HCT116 (cell line): ENCODE measurements around the gene THRA. TPM values are rescaled to one million over a fixed set of nuclear protein-coding genes. Genes with fewer than 3 reads are reported as not detected.
A peak's percentile ranks its signal among the peaks of the same experiment; 100 is the strongest.

Experiments
- ATAC-seq: fragments of 200-7000 bp; cut with Tn5 transposase; 2 replicates; pipeline ENCODE4 v1.9.1; 2020; ENCODE audit warnings: mild to moderate bottlenecking, moderate library complexity
- BruUV-seq: library from RNA; stranded (reverse); fragments of 400-500 nt; replicated peaks from 2 replicates; lab custom pipeline; 2021; lab: Mats Ljungman, UMichigan
- CTCF ChIA-PET: fragments of 300-600 bp; sonication (Branson Sonifier 250); formaldehyde crosslinking; loops from one replicate; lab custom pipeline; 2021; ENCODE audit warnings: antibody characterized with exemption; lab: Charles Lee
- POLR2A ChIA-PET: fragments of 300-600, 350-600 bp; sonication (Branson Sonifier 250); formaldehyde crosslinking; loops from one replicate; lab custom pipeline; 2021; ENCODE audit warnings: antibody characterized with exemption; lab: Charles Lee
- RAD21 ChIA-PET, 2 experiments: fragments of 300-600 bp; sonication (Branson Sonifier 250); formaldehyde crosslinking; loops; one replicate each; lab custom pipeline; 2023; ENCODE audit warnings: low total read pairs in 2 of 2; ENCODE audit not compliant: uncharacterized antibody in 2 of 2, unreplicated experiment in 2 of 2, low non-redundant PET in 1 of 2; lab: Charles Lee
- DNase-seq: peaks from one replicate; pipeline ENCODE4 v3.0.0-alpha.2; 2010; ENCODE audit warnings: low read depth, low spot score
- H2AFZ ChIP-seq: fragments of 200-600 bp; shearing (Covaris generic), sonication (generic); 2 replicates; pipeline ENCODE4 v1.6.1; 2017; ENCODE audit warnings: low read depth, mixed run types, mixed read lengths, antibody characterized with exemption, low read length; ENCODE audit not compliant: poor library complexity, severe bottlenecking
- H3K27ac ChIP-seq: 2 replicates; pipeline ENCODE4 v1.5.1; 2012; ENCODE audit warnings: low read depth, low read length
- H3K27me3 ChIP-seq: fragments of 200-600 bp; sonication (generic); 2 replicates; pipeline ENCODE4 v1.6.1; 2016; ENCODE audit warnings: mixed run types, low read length, mixed read lengths; ENCODE audit not compliant: insufficient read depth
- H3K36me3 ChIP-seq, 2 experiments: fragments of 200-500 bp in 1 of 2; fragments of 200-600 bp in 1 of 2; sonication (Bioruptor generic) in 1 of 2; sonication (generic) in 1 of 2; 2 replicates each; pipeline versions ENCODE4 v1.5.1 to v1.6.1; 2014 to 2016; ENCODE audit warnings: low read length in 2 of 2, inconsistent platforms in 1 of 2, mixed read lengths in 1 of 2, mixed run types in 1 of 2; ENCODE audit not compliant: insufficient read depth in 2 of 2, control insufficient read depth in 1 of 2
- H3K4me1 ChIP-seq, 2 experiments: fragments of 200-600 bp in 1 of 2; sonication (generic) in 1 of 2; 2 replicates each; pipeline versions ENCODE4 v1.5.1 to v1.6.1; 2012 to 2017; ENCODE audit warnings: low read length in 2 of 2, inconsistent platforms in 1 of 2, mild to moderate bottlenecking in 1 of 2, mixed read lengths in 1 of 2, mixed run types in 1 of 2, moderate library complexity in 1 of 2; ENCODE audit not compliant: insufficient read depth in 2 of 2, control insufficient read depth in 1 of 2
- H3K4me2 ChIP-seq: fragments of 200-600 bp; sonication (generic); 2 replicates; pipeline ENCODE4 v1.6.1; 2017; ENCODE audit warnings: mixed run types, low read length, mixed read lengths
- H3K4me3 ChIP-seq, 2 experiments: fragments of 200-600 bp in 1 of 2; sonication (generic) in 1 of 2; replicated peaks in 1 of 2; 2 replicates each; pipeline ENCODE4 v1.5.1; 2011 to 2016; ENCODE audit warnings: low read length in 2 of 2, control low read depth in 1 of 2, low read depth in 1 of 2, mild to moderate bottlenecking in 1 of 2, mixed read lengths in 1 of 2, mixed run types in 1 of 2
- H3K79me2 ChIP-seq: fragments of 200-600 bp; sonication (generic); 2 replicates; pipeline ENCODE4 v1.6.1; 2017; ENCODE audit warnings: mild to moderate bottlenecking, mixed run types, low read length, moderate library complexity, mixed read lengths; ENCODE audit not compliant: insufficient read depth
- H3K9ac ChIP-seq: fragments of 200-600 bp; sonication (generic); 2 replicates; pipeline ENCODE4 v1.6.1; 2016; ENCODE audit warnings: low read length, mixed read lengths
- H3K9me2 ChIP-seq: fragments of 200-600 bp; sonication (generic), shearing (Covaris generic); 2 replicates; pipeline ENCODE4 v1.6.1; 2017; ENCODE audit warnings: mixed run types, mild to moderate bottlenecking, moderate library complexity; ENCODE audit not compliant: insufficient read depth
- H3K9me3 ChIP-seq, 2 experiments: fragments of 200-500 bp in 1 of 2; fragments of 200-600 bp in 1 of 2; sonication (Bioruptor generic) in 1 of 2; sonication (generic) in 1 of 2; 2 replicates each; pipeline ENCODE4 v1.6.1; 2014 to 2017; ENCODE audit warnings: low read length in 2 of 2, mixed read lengths in 2 of 2, inconsistent platforms in 1 of 2, low read depth in 1 of 2, mild to moderate bottlenecking in 1 of 2, mixed run types in 1 of 2, moderate library complexity in 1 of 2; ENCODE audit not compliant: control insufficient read depth in 1 of 2, insufficient read depth in 1 of 2
- H4K20me1 ChIP-seq: fragments of 200-600 bp; sonication (generic), shearing (Covaris generic); 2 replicates; pipeline ENCODE4 v1.6.1; 2017; ENCODE audit warnings: mixed run types, mild to moderate bottlenecking, moderate library complexity; ENCODE audit not compliant: insufficient read depth
- CBX3 ChIP-seq: IDR thresholded peaks from 2 replicates; pipeline ENCODE4 v1.6.1; 2012; ENCODE audit warnings: low read depth
- CTCF ChIP-seq, 3 experiments: fragments of 200-600 bp in 1 of 3; sonication (generic) in 1 of 3; IDR thresholded peaks in 2 of 3; conservative IDR thresholded peaks in 1 of 3; 2 replicates each; pipeline ENCODE4 v1.5.1; 2012 to 2017; ENCODE audit warnings: low read depth in 2 of 3, low read length in 2 of 3, antibody characterized with exemption in 1 of 3, borderline replicate concordance in 1 of 3, control low read depth in 1 of 3, mild to moderate bottlenecking in 1 of 3, mixed read lengths in 1 of 3, mixed run types in 1 of 3, moderate library complexity in 1 of 3; ENCODE audit not compliant: insufficient read depth in 1 of 3
- EZH2 ChIP-seq: fragments of 200-600 bp; sonication (generic); IDR thresholded peaks from 2 replicates; pipeline ENCODE4 v1.6.1; 2017; ENCODE audit warnings: antibody characterized with exemption, mixed run types
- ZNF274 ChIP-seq: fragments of 200-500 bp; sonication (Bioruptor generic); IDR thresholded peaks from 2 replicates; pipeline ENCODE4 v1.6.1; 2014; ENCODE audit warnings: mild to moderate bottlenecking, low read depth, low read length, inconsistent platforms
- intact Hi-C: fragments of 100-400 bp; cut with micrococcal nuclease; formaldehyde crosslinking; loops from 2 replicates; pipeline ENCODE4 v1.10.0; 2022
- total RNA-seq: library from RNA; stranded (reverse); gene quantifications from one replicate; pipeline ENCODE4 v1.2.1, GENCODE V29; 2021; ENCODE audit not compliant: unreplicated experiment
- TF ChIP-seq, protein P1 (sequence below): IDR thresholded peaks from 2 replicates; pipeline ENCODE4 v1.6.1; 2012; ENCODE audit warnings: low read depth

The THRA gene
- total RNA-seq, 1 experiment from 2014 or later = 23.3 TPM

DNA sequence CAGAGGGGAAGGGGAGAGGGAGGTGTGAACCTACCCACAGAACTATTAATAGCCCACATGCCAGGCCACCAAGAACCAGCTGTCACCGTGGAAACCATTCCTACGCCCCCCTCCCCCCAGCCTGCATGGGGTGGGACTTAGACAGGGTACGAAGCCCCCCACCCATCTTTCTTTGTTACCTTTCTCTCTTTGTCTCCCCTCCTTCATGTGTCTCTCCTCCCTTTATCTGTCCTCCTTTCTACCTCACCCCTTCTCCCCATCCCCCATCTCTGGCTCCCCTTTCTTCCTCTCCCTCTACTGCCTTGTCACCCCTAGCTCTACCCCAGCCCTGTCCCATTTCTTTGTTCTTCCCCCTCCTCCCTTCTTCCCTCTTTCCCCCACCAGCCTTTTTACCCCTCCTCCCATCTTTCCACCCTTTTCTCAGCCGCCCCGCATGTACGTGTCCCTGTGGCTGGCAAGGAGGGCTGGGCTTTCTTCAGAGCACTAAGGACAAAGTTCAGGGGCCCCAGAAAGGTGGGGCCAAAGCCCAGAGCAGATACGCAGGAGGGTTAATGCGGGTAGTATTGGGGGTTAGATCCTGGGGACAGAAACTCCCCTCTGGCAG is 8.0 kb downstream of the THRA start:
- Histone ChIP-seq H3K9me2 (no peaks in the 10 kb centered on the region), H3K36me3 (no peaks in the 10 kb centered on the region), H3K9ac (peak overlapping the region; percentile 46), H3K9me3 (no peaks in the 10 kb centered on the region), H3K27ac (peak overlapping the region; percentile 79), H2AFZ (no peak overlapping the region), H3K4me3 (peak overlapping the region in 1 of 2 experiments; percentile 30; a peak in 2 of 4 replicates), H4K20me1 (no peaks in the 10 kb centered on the region), H3K27me3 (no peaks in the 10 kb centered on the region), H3K79me2 (peaks cover 4% of the 10 kb centered on the region; the same call in 1 of the 2 replicates), H3K4me2 (peak overlapping the region; percentile 78), H3K4me1 (peaks cover 78 to 80% of the 10 kb centered on the region in 2 experiments)
- CTCF ChIA-PET = no interaction called here
- POLR2A ChIA-PET = interaction anchor here (1.5 to 1.6 kb wide), 2 partner anchors 8 to 30 kb away, joined by 3 to 5 read pairs; partner anchors contain the start of genes NR1D1 and THRA
- ATAC-seq (no peak), DNase-seq (no peak)
- TF ChIP-seq ZNF274 (no peak), CBX3 (no peak), CTCF (IDR thresholded peaks at IDR 0.05 in 2 of 3, conservative IDR thresholded peaks at IDR 0.05 in 1 of 3; ENCODE audit: borderline replicate concordance in 1 of 3, insufficient read depth in 1 of 3, low read depth in 2 of 3, low read length in 2 of 3) (no peak), EZH2 (no peak)
- TF ChIP-seq, protein P1, sequence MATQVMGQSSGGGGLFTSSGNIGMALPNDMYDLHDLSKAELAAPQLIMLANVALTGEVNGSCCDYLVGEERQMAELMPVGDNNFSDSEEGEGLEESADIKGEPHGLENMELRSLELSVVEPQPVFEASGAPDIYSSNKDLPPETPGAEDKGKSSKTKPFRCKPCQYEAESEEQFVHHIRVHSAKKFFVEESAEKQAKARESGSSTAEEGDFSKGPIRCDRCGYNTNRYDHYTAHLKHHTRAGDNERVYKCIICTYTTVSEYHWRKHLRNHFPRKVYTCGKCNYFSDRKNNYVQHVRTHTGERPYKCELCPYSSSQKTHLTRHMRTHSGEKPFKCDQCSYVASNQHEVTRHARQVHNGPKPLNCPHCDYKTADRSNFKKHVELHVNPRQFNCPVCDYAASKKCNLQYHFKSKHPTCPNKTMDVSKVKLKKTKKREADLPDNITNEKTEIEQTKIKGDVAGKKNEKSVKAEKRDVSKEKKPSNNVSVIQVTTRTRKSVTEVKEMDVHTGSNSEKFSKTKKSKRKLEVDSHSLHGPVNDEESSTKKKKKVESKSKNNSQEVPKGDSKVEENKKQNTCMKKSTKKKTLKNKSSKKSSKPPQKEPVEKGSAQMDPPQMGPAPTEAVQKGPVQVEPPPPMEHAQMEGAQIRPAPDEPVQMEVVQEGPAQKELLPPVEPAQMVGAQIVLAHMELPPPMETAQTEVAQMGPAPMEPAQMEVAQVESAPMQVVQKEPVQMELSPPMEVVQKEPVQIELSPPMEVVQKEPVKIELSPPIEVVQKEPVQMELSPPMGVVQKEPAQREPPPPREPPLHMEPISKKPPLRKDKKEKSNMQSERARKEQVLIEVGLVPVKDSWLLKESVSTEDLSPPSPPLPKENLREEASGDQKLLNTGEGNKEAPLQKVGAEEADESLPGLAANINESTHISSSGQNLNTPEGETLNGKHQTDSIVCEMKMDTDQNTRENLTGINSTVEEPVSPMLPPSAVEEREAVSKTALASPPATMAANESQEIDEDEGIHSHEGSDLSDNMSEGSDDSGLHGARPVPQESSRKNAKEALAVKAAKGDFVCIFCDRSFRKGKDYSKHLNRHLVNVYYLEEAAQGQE = no peak
- BruUV-seq = no TSS peak
- RAD21 ChIA-PET = no interaction called here
- intact Hi-C loops = no loop called here
